Measurements from ENCODE around the gene CAMKK1. TPM values are rescaled to one million over a fixed set of nuclear protein-coding genes. Genes with fewer than 3 reads are reported as not detected.

Gene CAMKK1
- total RNA-seq, 1 donor from 2014 or later: 4.5 TPM

DNA sequence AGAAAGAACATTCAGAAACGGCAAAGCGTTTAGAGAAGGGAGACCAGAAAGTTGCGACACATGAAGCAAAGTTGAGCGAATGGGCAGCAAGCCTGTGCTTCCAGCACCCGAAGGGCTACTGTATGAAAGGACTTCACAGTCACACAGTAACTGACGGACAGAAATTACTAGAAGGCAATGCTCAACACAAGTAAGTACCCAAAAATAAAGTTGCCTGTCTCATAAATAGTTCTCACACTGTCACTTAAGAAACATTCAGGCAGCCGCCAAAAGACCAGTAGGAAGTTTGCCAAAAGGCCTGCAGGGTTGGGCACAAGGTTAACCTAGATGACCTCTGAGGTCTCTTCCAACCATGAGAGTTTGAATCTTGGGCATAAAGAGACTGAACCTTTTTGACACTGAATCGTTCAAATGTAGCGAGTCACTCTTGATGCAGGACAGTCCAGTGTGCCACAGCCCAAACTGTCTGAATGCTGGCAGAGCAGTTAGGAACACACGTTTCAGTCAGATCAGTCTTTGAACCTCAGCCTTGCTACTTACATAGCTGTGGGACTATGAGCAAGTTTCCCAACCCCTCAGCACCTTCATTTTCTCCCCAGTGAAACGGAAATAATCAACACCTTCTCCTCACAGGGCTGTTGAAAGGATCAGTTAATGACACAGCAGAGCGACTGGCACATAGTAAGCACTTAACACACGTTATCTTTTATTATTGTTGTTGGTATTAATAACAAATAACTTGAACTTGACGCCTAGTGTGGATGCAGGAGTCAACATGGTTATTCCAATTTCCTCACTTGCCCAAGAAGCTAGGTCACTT, 57.2 kb downstream of the CAMKK1 start:
- Mint-ChIP-seq H3K36me3 (ENCODE audit: low read depth) (peaks cover 16% of the 10 kb centered on the region), H3K4me1 (peaks cover 14% of the 10 kb centered on the region), H3K9me3 (no peaks in the 10 kb centered on the region), H3K27me3 (ENCODE audit: low read depth) (no peaks in the 10 kb centered on the region), H3K4me3 (no peak overlapping the region), H3K27ac (ENCODE audit: unreplicated experiment) (no peak overlapping the region)
- no peak for DNase-seq (ENCODE audit: low read depth, low spot score)
- TF ChIP-seq, protein P1, sequence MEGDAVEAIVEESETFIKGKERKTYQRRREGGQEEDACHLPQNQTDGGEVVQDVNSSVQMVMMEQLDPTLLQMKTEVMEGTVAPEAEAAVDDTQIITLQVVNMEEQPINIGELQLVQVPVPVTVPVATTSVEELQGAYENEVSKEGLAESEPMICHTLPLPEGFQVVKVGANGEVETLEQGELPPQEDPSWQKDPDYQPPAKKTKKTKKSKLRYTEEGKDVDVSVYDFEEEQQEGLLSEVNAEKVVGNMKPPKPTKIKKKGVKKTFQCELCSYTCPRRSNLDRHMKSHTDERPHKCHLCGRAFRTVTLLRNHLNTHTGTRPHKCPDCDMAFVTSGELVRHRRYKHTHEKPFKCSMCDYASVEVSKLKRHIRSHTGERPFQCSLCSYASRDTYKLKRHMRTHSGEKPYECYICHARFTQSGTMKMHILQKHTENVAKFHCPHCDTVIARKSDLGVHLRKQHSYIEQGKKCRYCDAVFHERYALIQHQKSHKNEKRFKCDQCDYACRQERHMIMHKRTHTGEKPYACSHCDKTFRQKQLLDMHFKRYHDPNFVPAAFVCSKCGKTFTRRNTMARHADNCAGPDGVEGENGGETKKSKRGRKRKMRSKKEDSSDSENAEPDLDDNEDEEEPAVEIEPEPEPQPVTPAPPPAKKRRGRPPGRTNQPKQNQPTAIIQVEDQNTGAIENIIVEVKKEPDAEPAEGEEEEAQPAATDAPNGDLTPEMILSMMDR (conservative IDR thresholded peaks at IDR 0.05): no peak

DNA sequence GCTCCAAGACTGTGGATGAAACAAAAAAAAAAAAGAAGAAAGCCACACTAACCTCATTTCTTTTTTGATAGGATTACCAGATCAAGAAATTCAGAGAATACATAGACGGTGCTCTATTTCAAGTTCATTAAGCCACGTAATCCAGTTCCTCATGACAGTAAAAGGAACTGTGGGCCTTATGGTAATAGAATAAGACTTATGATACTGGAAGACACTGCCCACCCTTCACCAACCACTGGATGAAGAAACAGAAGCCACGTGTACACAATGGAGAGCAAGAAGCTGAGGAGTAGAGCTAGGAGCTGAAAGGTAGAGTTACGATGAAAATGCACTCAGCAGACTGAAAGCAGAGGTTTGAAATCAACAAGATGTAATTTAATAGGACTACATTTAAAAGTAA, 58.0 kb downstream of the CAMKK1 start:
- no peak overlapping the region for H3K4me3 Mint-ChIP-seq
- no peaks in the 10 kb centered on the region for H3K27me3 Mint-ChIP-seq (ENCODE audit: low read depth)
- H3K9me3 Mint-ChIP-seq: no peaks in the 10 kb centered on the region
- peaks cover 14% of the 10 kb centered on the region for H3K4me1 Mint-ChIP-seq
- peaks cover 15% of the 10 kb centered on the region for H3K36me3 Mint-ChIP-seq (ENCODE audit: low read depth)
- no peak overlapping the region for H3K27ac Mint-ChIP-seq (ENCODE audit: unreplicated experiment)
- no peak for DNase-seq (ENCODE audit: low read depth, low spot score)
- TF ChIP-seq, protein P1 (conservative IDR thresholded peaks at IDR 0.05): no peak

DNA sequence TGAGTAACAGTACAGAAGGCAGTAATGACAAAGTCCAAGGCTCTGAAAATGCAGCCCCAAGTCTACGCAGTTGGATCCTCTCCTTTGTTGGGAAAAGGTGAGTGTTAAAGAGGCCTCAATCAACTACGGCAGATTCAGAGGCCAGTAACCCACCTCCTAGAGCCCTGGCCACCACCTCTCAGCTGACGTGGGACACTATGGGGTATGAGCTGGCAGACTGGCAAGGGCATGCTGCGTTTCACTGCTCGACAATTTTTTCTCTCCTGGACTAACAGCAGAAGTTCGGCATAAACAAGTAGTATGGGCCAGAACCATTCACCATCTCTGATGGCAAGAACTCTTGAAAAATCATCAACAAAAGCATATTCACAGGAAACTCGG, 64.0 kb downstream of the CAMKK1 start:
- TF ChIP-seq, protein P1 (conservative IDR thresholded peaks at IDR 0.05): no peak
- DNase-seq (ENCODE audit: low read depth, low spot score): no peak
- peaks cover 7% of the 10 kb centered on the region for H3K36me3 Mint-ChIP-seq (ENCODE audit: low read depth)
- H3K27me3 Mint-ChIP-seq (ENCODE audit: low read depth): no peaks in the 10 kb centered on the region
- H3K4me3 Mint-ChIP-seq: no peak overlapping the region
- no peaks in the 10 kb centered on the region for H3K9me3 Mint-ChIP-seq
- no peaks in the 10 kb centered on the region for H3K4me1 Mint-ChIP-seq
- H3K27ac Mint-ChIP-seq (ENCODE audit: unreplicated experiment): no peak overlapping the region

DNA sequence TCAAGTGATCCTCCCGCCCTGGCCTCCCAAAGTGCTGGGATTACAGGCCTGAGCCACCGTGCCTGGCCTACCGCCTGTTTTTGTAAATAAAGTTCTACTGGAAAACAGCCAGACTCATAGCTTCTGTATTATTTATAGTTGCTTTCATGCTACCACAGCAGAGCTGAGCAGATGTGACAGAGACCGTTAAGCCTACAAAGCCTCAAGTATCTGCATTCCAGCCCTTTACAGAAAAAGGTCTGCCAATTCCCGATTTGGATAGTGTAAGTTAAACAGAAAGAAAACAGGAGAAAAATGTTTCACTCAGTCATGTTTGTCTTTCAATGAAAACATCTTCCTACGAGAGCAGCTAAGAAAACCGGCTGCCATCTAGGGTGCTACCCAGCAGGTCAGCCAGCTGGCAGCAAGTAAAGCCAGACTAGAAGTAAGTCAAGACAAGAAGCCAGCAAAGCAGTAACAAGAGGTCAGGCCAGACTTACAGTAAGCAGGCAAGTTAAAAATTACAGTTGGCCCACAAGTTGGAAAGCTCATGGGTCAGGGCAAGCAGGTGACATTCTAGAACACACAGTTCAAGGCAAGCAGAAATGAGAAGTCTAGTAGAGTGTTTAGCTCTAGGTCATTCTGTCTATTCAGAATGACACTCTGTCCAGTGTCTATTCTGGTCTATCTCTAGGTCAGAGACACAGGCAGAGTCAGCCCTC, 64.6 kb downstream of the CAMKK1 start:
- Mint-ChIP-seq H3K4me1 (no peaks in the 10 kb centered on the region), H3K4me3 (no peak overlapping the region), H3K9me3 (no peaks in the 10 kb centered on the region), H3K27me3 (ENCODE audit: low read depth) (no peaks in the 10 kb centered on the region), H3K27ac (ENCODE audit: unreplicated experiment) (no peak overlapping the region), H3K36me3 (ENCODE audit: low read depth) (peaks cover 1% of the 10 kb centered on the region)
- TF ChIP-seq, protein P1 (conservative IDR thresholded peaks at IDR 0.05): no peak
- DNase-seq (ENCODE audit: low read depth, low spot score): no peak

DNA sequence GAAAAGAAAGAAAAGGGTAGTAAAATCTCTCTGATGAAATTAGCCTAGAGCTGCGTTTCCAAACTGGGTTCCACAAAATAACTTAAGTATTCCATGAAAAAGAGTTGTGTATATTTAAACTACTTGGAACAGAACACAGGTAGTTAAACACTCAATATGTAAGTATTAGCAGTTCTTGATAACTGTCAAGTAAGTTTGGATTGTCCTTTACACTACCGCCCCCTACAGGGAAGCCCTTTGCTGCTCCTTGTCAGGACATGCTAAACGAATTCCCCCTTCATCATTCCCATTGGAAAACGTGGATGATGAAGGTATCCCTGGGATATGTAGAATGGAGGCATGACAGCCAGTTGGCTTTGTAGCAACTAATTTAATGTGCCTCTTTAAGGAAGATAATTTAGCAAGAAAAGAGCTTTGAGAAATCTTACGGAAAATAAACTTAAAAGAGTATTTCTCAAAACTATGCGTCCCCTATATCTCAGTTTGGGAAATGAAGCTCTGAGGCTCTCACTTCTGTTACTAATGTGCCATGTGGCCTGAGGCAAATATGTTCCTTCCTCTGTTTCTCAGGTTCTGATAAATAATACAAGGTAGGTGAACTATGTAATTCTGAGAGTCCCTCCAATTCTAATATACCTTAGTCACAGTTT, 65.6 kb downstream of the CAMKK1 start:
- Mint-ChIP-seq H3K9me3 (no peaks in the 10 kb centered on the region), H3K27me3 (ENCODE audit: low read depth) (no peaks in the 10 kb centered on the region), H3K36me3 (ENCODE audit: low read depth) (no peaks in the 10 kb centered on the region), H3K4me3 (no peak overlapping the region), H3K27ac (ENCODE audit: unreplicated experiment) (no peak overlapping the region), H3K4me1 (no peaks in the 10 kb centered on the region)
- TF ChIP-seq, protein P1 (conservative IDR thresholded peaks at IDR 0.05): peak; percentile 72
- DNase-seq (ENCODE audit: low read depth, low spot score): peak; percentile 59
